ENCODE results near the gene ZC3HAV1. TPM values are rescaled to one million over a fixed set of nuclear protein-coding genes. Genes with fewer than 3 reads are reported as not detected.
"Not testable (repeated sequence)": the region's sequence is repeated elsewhere in the genome, so short reads cannot be mapped to it uniquely, and the experiment has no call there.

The ZC3HAV1 gene
- total RNA-seq, 2 experiments from 2014 or later, result 78.5 to 80.7 TPM

GRCh38 chr7:139043823-139044812 lies 65.4 kb downstream of the ZC3HAV1 start:
- ChIA-PET CTCF (interaction anchor here (1.7 kb wide), 1 partner anchor 31 kb away, joined by 4 read pairs; no protein-coding TSS in a partner anchor), POLR2A (no interaction called here)

- CTCF ChIA-PET, result interaction anchor here (0.6 to 0.9 kb wide), 4 partner anchors 23 to 303 kb away, joined by 3 to 4 read pairs (median 3); no protein-coding TSS in a partner anchor
- POLR2A ChIA-PET, result no interaction called here
These were observed 68.0 kb downstream of the ZC3HAV1 start for GRCh38 chr7:139041378-139042085.

GRCh38 chr7:139038691-139039090 lies 70.8 kb downstream of the ZC3HAV1 start:
- ChIA-PET CTCF (no interaction called here), POLR2A (no interaction called here)

- ChIA-PET POLR2A (interaction anchor here (0.7 kb wide), 1 partner anchor 58 kb away, joined by 3 read pairs; no protein-coding TSS in a partner anchor), CTCF (interaction anchor here (1.3 to 1.9 kb wide), 2 partner anchors 38 to 151 kb away, joined by 3 to 4 read pairs; no protein-coding TSS in a partner anchor)
These were observed 72.6 kb downstream of the ZC3HAV1 start for GRCh38 chr7:139036901-139037300.

- POLR2A ChIA-PET, result interaction anchor here (1.1 to 1.4 kb wide), 2 partner anchors 98 to 324 kb away, joined by 3 read pairs; partner anchors contain the start of gene LUC7L2
These were observed 73.8 kb downstream of the ZC3HAV1 start, which contains the start of gene ZC3HAV1L for GRCh38 chr7:139035586-139036353. TSS of gene ZC3HAV1L (minus strand) at chr7:139036042. CDS start at chr7:139036017, 25 bp downstream.

GRCh38 chr7:139034855-139035585 lies 74.5 kb downstream of the ZC3HAV1 start:
- ChIA-PET CTCF (no interaction called here), POLR2A (interaction anchor here (1.1 to 1.4 kb wide), 2 partner anchors 99 to 325 kb away, joined by 3 read pairs; partner anchors contain the start of gene LUC7L2)

More at GRCh38 chr7:139035586-139036353, 73.8 kb downstream of the ZC3HAV1 start, which contains the start of gene ZC3HAV1L:
- CTCF ChIA-PET, result interaction anchor here (1.9 kb wide), 1 partner anchor 149 kb away, joined by 4 read pairs; no protein-coding TSS in a partner anchor

GRCh38 chr7:139034336-139034735 lies 75.2 kb downstream of the ZC3HAV1 start:
- CTCF ChIA-PET, result no interaction called here
- POLR2A ChIA-PET, result no interaction called here

- POLR2A ChIA-PET, result interaction anchor here (0.5 kb wide), 1 partner anchor 344 kb away, joined by 3 read pairs; no protein-coding TSS in a partner anchor
- CTCF ChIA-PET, result no interaction called here
These were observed 76.0 kb downstream of the ZC3HAV1 start for GRCh38 chr7:139033346-139034114.

GRCh38 chr7:139032473-139032872 lies 77.0 kb downstream of the ZC3HAV1 start:
- CTCF ChIA-PET, result no interaction called here
- POLR2A ChIA-PET, result no interaction called here

- ChIA-PET POLR2A (no interaction called here), CTCF (interaction anchor here (0.7 kb wide), 1 partner anchor 11 kb away, joined by 3 read pairs; no protein-coding TSS in a partner anchor)
These were observed 80.2 kb downstream of the ZC3HAV1 start for GRCh38 chr7:139029353-139029752.

GRCh38 chr7:139026551-139026950 lies 83.0 kb downstream of the ZC3HAV1 start:
- ChIA-PET POLR2A (no interaction called here), CTCF (no interaction called here)

GRCh38 chr7:139025861-139026260 lies 83.7 kb downstream of the ZC3HAV1 start:
- CTCF ChIA-PET, result interaction anchor here (1.4 to 1.9 kb wide), 2 partner anchors 12 to 43 kb away, joined by 3 to 4 read pairs; no protein-coding TSS in a partner anchor
- POLR2A ChIA-PET, result not testable (repeated sequence)

- ChIA-PET CTCF (no interaction called here), POLR2A (no interaction called here)
These were observed 86.4 kb downstream of the ZC3HAV1 start for GRCh38 chr7:139023076-139023475.

- ChIA-PET POLR2A (no interaction called here), CTCF (interaction anchor here (0.8 kb wide), 1 partner anchor 44 kb away, joined by 3 read pairs; no protein-coding TSS in a partner anchor)
These were observed 87.2 kb downstream of the ZC3HAV1 start for GRCh38 chr7:139022286-139022685.

- POLR2A ChIA-PET, result interaction anchor here (0.7 kb wide), 1 partner anchor 266 kb away, joined by 3 read pairs; no protein-coding TSS in a partner anchor
- CTCF ChIA-PET, result interaction anchor here (1.0 to 2.7 kb wide), 3 partner anchors 8 to 56 kb away, joined by 3 to 8 read pairs (median 3); no protein-coding TSS in a partner anchor
These were observed 90.6 kb downstream of the ZC3HAV1 start for GRCh38 chr7:139018910-139019309.

GRCh38 chr7:139016931-139017511 lies 92.5 kb downstream of the ZC3HAV1 start:
- CTCF ChIA-PET, result interaction anchor here (0.6 to 2.7 kb wide), 7 partner anchors 29 to 230 kb away, joined by 3 to 8 read pairs (median 3); no protein-coding TSS in a partner anchor
- POLR2A ChIA-PET, result no interaction called here

- ChIA-PET POLR2A (no interaction called here), CTCF (interaction anchor here (0.7 to 0.8 kb wide), 2 partner anchors 8 to 854 kb away, joined by 3 read pairs; no protein-coding TSS in a partner anchor)
These were observed 98.1 kb downstream of the ZC3HAV1 start for GRCh38 chr7:139011373-139011772.
